Stimulated activated CD4-positive, alpha-beta T cell treated with anti-CD3 and anti-CD28 coated beads, Interleukin-12 subunit alpha, Interleukin-12 subunit beta, amount 100 ng/mL, for 4 hours (primary cell): ENCODE measurements around the gene SCD5.

Experiments
- DNase-seq: peaks from one replicate; pipeline ENCODE4 v3.0.0-alpha.2; 2020

SCD5 gene

GRCh38 chr4:82681754-82682153 lies 116.8 kb downstream of the SCD5 start:
- DNase-seq, result no peak

DNA sequence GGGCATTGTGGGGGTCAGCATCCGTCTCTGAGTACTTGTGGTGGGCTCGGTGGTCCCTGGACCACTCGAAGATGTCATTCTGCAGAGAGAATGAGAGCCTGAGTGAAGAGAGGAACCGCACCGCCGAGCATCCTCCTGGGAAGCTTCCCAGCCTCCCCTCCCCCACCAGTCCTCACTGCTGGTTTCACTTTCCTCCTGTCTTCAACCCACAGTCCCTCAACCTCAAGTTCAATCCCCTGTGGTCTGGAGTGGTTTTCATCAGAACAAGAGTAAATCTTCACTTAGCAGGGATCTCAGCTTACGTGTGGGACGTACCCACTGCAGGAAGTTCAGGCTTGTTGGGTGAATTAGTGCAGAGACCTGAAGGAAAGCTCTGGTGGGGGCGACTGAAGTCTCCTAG lies 117.8 kb downstream of the SCD5 start:
- DNase-seq, result no peak

DNA sequence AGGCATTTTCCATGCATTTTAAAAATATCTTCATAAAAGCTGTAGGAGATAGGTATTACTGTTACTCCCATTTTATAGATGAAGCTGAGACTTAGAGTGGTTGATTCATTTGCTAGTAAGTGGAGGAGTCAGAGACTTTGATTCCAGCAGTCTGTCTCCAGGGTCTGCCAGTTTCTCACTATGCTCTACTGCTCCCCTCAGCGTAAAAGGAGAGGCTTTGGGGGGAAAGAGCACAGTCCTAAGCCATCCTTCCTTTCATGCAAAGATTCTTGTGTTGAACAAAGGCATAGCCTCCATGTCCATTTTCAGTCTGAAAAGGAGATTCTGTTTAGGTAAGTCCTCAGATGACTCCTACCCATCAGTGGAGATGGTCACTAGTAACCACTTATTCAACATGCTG lies 119.1 kb downstream of the SCD5 start:
- DNase-seq, result no peak

DNA sequence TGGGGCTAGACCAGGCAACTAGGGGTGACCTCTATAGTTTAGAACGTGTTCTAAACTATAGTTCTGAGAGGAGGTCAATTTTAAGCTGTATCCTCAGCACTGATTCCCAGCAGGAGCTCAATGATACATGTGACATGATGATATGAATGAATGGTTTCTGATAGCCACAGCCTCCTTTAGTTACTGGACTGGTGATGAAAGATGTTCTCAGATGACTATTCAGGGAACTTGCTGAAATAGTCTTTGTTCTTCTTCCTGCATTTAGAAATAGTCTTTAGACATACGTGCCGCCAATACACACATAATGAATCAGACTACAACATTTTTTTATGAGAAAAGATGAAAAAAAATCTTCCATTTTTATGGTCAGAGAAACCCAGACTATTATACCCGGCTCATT lies 120.5 kb downstream of the SCD5 start:
- DNase-seq, result no peak

- DNase-seq, result no peak
Measured at GRCh38 chr4:82677327-82677726, 121.3 kb downstream of the SCD5 start.

- no peak for DNase-seq
Measured at GRCh38 chr4:82667761-82668480, 130.7 kb downstream of the SCD5 start.

- DNase-seq, result no peak
Measured at GRCh38 chr4:82666970-82667665, 131.5 kb downstream of the SCD5 start.

GRCh38 chr4:82661181-82661992 lies 137.2 kb downstream of the SCD5 start:
- no peak for DNase-seq

DNA sequence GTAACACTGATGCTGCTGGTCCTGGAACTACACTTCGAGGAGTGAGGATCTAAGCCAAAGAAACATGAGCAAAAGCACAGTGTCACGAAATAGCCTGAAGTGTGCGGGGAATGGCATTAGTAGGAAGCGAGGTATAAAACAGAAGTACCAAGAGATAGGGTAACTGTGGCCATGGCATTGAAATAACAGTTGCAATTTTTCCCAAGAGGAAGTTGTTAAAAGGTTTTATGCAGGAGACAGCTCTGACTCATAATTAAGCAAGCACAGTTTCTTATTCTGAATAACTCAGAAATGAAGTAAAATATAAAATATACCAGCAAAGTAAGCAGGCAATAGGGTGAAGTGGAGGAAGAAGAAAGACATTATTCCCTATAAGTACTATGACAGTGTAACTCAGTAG lies 146.5 kb downstream of the SCD5 start:
- DNase-seq, result no peak

- DNase-seq, result no peak
Measured at GRCh38 chr4:82650868-82651267, 147.7 kb downstream of the SCD5 start.

DNA sequence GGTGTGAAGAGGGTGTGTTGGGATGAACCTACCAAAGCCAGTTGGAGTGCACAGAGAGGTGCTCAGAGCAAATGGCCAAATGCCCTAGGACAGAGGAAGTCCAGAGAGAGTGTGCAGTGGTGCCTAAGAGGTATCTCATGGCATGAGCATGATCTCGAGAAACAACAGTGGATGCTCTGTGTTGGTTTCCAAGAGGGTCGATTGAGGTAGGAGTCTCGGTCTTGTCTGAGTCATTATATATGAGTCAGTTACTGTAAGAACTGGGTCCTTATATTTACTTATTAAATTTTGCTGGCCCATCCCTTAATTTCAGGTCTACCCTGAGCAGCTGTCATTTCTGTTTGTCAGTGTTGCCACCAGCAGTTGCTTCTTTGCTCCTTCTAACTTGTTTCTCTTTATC lies 150.2 kb downstream of the SCD5 start:
- no peak for DNase-seq

DNA sequence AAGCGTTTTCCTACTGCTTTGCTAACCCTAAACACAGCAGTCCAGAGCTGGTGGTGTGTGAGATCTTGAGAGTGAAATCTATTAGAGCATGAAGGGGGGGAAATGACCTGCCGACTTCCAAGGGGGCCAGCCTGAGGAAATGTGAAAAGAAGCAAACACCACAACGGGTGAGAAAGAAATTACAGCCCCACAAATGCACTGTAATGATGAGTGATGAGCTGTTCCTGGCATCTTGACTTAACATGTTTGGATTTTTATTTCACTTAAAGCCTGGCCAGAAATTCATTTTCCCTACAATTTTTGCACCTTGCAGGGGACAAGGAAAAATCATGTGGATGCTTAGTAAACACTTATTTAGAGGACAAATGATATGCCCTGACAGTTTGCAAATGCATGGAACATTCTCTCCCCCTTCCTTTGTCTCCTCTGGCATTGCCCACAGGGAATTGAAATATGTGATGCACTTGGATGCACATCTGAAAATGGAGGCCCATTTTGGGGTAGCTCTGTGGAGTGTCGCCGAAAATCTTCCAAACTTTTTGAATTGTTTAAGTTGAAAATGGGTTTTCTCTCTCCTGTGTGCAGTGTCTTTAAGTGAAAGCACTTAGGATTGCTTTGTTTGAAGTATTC lies 152.5 kb downstream of the SCD5 start:
- DNase-seq, result no peak

DNA sequence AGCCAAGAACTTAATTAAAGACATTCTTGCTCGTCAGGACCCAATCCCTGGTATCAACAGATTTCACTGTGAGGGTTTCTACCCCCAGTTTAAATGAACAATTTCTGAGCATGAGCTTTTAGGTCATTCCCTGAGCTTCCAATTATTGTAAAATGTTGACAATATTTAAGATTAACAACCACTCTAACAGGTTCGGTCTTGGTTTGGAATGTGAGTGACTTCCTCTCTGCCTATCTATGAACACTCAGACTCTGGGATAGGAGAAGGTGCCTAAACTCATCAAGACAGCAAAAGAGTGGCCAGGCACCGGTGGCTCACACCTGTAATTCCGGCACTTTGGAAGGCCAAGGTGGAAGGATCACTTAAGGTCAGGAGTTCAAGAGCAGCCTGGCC lies 153.9 kb downstream of the SCD5 start:
- DNase-seq, result no peak

GRCh38 chr4:82643994-82644733 lies 154.4 kb downstream of the SCD5 start:
- no peak for DNase-seq

- DNase-seq, result no peak
Measured at GRCh38 chr4:82642331-82642730, 156.3 kb downstream of the SCD5 start.

- no peak for DNase-seq
Measured at GRCh38 chr4:82640540-82640939, 158.1 kb downstream of the SCD5 start.

GRCh38 chr4:82639971-82640370 lies 158.6 kb downstream of the SCD5 start:
- DNase-seq, result no peak

DNA sequence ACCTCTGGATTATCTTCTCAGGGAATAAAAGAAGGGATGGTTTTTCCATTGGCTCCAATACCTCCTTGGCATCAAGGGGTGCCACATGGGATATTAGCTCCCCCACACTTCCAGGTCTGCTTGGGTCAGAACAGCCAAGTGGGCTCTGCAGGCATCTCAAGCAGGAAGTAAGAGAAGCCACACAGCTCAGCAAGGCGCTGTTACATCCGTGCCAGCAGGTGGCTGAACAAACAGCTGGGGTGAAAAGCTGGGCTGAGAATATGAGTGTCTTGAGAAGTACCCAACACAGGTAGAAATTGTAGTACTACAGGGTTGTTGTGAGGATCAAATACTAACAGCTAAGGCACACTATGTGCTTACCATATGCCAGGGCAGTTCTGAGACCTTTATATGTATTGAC lies 160.1 kb downstream of the SCD5 start:
- no peak for DNase-seq

DNA sequence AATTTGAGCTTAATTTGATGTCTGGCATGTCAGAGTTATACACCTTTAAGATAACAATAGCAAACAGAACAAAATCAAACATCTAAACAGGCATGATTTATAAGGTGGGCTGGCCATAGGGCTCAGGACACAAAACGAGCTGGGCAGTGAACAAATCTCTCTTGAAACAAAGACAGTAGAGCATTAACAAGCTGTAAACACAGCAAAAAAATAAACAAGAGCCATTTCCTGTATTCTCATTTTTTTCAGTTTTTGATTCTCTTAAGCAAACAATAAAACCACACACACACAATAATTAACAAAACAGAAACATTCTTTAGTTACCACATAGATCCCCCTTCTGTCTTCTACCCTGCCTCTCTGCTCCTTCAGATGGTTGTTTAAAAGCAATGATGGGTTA lies 168.5 kb downstream of the SCD5 start:
- DNase-seq, result no peak

GRCh38 chr4:82629238-82630000 lies 169.2 kb downstream of the SCD5 start:
- DNase-seq, result no peak

DNA sequence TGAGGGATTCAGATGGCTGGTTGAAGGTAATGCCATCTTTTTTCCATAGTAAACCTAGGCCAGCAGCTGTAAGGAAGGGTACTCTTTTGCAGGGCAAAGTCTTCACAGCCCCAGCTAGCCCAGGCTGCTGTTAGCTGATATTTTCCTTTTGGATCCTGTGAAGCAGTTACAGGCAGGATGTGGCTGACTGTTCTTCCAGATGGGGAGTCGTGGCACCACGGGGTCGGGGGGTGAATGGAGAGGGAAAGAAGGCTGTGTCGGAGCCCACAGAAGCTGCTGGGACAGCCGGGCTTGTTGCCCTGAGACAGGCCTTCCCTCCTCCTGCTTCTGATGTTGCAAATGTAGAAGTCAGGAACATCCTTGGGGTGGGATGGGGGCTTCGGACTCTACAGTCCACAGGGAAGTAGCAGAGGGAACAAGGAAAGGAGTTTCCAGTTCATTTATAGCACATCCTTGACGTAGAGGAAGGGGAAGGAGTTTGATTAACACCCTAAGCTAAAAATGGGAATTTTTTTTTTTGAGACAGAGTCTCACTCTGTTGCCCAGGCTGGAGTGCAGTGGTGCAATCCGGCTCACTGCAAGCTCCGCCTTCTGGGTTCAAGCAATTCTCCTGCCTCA lies 172.2 kb downstream of the SCD5 start:
- no peak for DNase-seq
